GM10266 (cell line): ENCODE measurements around the gene CORO2B.

Experiments
- DNase-seq: peaks from one replicate; pipeline ENCODE4 v3.0.0; 2012; ENCODE audit errors: extremely low spot score
- TF ChIP-seq, protein P1 (sequence below): IDR thresholded peaks from 2 replicates; pipeline ENCODE4 v1.5.1; 2012; ENCODE audit warnings: mild to moderate bottlenecking, low read depth; ENCODE audit not compliant: control insufficient read depth, insufficient read depth; ENCODE audit errors: missing control alignments

The CORO2B gene

DNA sequence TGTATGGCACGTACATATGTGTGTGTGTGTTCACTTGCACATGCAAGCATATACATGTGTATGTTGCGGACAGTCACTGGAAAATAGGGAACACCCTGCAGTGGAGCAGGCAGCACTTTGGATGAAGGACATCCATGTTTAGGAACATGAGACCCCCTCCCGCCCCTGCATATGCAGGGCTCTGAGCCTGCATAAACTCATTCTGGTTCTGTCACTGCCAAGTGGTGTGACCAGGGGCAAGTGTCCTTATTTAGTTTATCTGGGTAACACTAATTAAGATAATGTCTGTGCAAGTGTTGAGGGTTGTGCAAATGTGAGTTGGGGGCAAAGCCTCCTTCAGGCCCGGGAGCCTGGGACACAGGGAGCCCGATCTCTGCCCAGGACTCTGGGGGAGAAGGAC, 105.7 kb downstream of the CORO2B start:
- DNase-seq = no peak
- TF ChIP-seq, protein P1, sequence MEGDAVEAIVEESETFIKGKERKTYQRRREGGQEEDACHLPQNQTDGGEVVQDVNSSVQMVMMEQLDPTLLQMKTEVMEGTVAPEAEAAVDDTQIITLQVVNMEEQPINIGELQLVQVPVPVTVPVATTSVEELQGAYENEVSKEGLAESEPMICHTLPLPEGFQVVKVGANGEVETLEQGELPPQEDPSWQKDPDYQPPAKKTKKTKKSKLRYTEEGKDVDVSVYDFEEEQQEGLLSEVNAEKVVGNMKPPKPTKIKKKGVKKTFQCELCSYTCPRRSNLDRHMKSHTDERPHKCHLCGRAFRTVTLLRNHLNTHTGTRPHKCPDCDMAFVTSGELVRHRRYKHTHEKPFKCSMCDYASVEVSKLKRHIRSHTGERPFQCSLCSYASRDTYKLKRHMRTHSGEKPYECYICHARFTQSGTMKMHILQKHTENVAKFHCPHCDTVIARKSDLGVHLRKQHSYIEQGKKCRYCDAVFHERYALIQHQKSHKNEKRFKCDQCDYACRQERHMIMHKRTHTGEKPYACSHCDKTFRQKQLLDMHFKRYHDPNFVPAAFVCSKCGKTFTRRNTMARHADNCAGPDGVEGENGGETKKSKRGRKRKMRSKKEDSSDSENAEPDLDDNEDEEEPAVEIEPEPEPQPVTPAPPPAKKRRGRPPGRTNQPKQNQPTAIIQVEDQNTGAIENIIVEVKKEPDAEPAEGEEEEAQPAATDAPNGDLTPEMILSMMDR = no peak

GRCh38 chr15:68687136-68687735, 108.4 kb downstream of the CORO2B start:
- TF ChIP-seq, protein P1 = no peak
- no peak for DNase-seq

DNA sequence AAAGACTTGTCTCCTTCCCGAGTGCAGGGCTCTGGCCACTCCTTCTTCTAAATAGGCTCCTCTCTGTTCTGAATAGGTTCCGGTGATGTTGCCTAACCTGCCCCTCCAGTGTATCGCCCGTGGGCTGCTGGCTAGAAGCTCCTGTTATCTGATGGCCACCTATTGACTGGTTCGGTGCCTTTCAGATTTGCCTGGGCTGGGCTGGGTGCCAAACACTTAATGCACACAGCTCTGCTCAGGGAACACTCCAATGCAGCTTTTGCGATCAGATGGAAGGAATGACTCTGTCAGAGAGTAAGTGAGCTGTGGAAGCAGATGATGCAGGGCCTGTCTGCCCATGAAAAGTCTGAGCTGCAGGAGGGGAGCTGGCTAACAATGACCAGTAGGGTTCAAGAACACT, 112.9 kb downstream of the CORO2B start:
- TF ChIP-seq, protein P1 = no peak
- no peak for DNase-seq

GRCh38 chr15:68693071-68693470, 114.3 kb downstream of the CORO2B start:
- DNase-seq = no peak
- TF ChIP-seq, protein P1 = no peak

DNA sequence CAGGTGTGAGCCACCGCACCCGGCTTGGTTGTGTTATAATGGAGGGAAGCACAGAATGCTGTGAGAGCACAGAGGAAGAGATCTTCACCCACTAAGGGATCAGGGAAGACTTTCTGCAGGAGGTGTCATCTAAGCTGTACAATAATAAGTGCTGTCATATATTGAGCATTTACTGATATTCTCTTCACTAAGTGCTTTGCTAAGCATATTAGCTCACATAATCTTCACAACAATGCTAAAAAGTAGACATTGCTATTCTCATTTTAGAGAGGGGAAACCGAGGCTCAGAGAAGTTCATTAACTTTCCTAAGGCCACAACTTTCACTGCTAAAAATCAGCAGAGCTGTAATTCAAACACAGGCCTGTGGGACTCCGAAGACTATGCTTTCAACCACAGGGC, 115.3 kb downstream of the CORO2B start:
- DNase-seq = no peak
- TF ChIP-seq, protein P1 = no peak

DNA sequence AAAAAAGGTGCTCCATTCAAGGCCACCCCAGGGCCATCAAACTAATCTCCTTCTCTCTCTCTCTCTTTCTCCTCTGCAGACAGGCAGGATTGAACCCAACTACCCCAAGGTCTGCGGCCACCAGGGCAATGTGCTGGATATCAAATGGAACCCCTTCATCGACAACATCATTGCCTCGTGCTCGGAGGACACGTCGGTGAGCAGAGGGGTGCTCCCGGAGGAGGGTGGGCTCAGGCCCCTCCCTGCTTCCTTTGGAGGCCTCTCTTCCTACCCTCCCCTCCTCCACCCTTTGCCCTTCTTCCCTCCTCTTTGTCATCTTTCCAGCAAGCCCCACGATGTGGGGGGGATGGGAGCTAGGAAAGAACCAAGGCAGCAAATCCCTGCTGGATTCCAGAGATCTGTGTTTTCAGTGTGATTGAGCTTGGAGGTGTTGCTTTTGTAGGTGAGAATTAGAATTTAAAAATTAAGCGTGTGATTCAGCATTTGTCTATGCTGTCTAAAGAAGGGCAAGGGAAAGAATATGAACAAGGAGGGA, 116.3 kb downstream of the CORO2B start:
- TF ChIP-seq, protein P1 = no peak
- no peak for DNase-seq
